Fibroblast of skin of scalp (primary cell): ENCODE data around the gene FAM237B. TPM values are rescaled to one million over a fixed set of nuclear protein-coding genes. Genes with fewer than 3 reads are reported as not detected.
"Not testable (repeated sequence)": the region's sequence is repeated elsewhere in the genome, so short reads cannot be mapped to it uniquely, and the experiment has no call there.

Experiments
- DNase-seq: peaks from one replicate; pipeline ENCODE4 v3.0.0-alpha.2; 2013
- polyA plus RNA-seq, 2 experiments: library from polyadenylated mRNA; unstranded; fragments of 120-200 nt; gene quantifications; one replicate each; pipeline ENCODE4 v1.2.1, GENCODE V29; 2013; ENCODE audit not compliant: insufficient read length in 2 of 2

The FAM237B gene
- polyA plus RNA-seq (2013, experiment 1 of 2; ENCODE audit: insufficient read length): not detected
- polyA plus RNA-seq (2013, experiment 2 of 2; ENCODE audit: insufficient read length): not detected

- peak; percentile 19 for DNase-seq
Observed at GRCh38 chr7:90320801-90321494, at the start of gene FAM237B. TSS of gene FAM237B (minus strand) at chr7:90321304. CDS start at chr7:90319748, 1,556 bp downstream.

- no peak for DNase-seq
Observed at GRCh38 chr7:90351987-90352386, 30.9 kb upstream of the FAM237B start.

- DNase-seq: not testable (repeated sequence)
Observed at GRCh38 chr7:90350032-90350431, 28.9 kb upstream of the FAM237B start.

- no peak for DNase-seq
Observed at GRCh38 chr7:90349305-90349704, 28.2 kb upstream of the FAM237B start.

GRCh38 chr7:90347759-90348158 is 26.7 kb upstream of the FAM237B start:
- no peak for DNase-seq

GRCh38 chr7:90346336-90347125 is 25.4 kb upstream of the FAM237B start, which contains the start of gene GTPBP10:
TSS of gene GTPBP10 (plus strand) at chr7:90346716. CDS start at chr7:90346742, 26 bp downstream.
- peak; percentile 96 for DNase-seq

- DNase-seq: peak; percentile 33
Observed at GRCh38 chr7:90345595-90346335, 24.7 kb upstream of the FAM237B start.

GRCh38 chr7:90345016-90345415 is 23.9 kb upstream of the FAM237B start:
- no peak for DNase-seq

- peak; percentile 27 for DNase-seq
Observed at GRCh38 chr7:90337106-90337505, 16.0 kb upstream of the FAM237B start.

GRCh38 chr7:90334926-90335325 is 13.8 kb upstream of the FAM237B start:
- not testable (repeated sequence) for DNase-seq

- DNase-seq: no peak
Observed at GRCh38 chr7:90334193-90334843, 13.2 kb upstream of the FAM237B start.

GRCh38 chr7:90326500-90326899 is 5.4 kb upstream of the FAM237B start:
- no peak for DNase-seq

- no peak for DNase-seq
Observed at GRCh38 chr7:90322837-90323236, 1.7 kb upstream of the FAM237B start.

GRCh38 chr7:90320418-90320800 is 695 bp downstream of the FAM237B start:
- no peak for DNase-seq

GRCh38 chr7:90320014-90320413 is 1.1 kb downstream of the FAM237B start:
- DNase-seq: no peak

- DNase-seq: no peak
Observed at GRCh38 chr7:90313907-90314306, 7.2 kb downstream of the FAM237B start.

GRCh38 chr7:90312745-90313144 is 8.4 kb downstream of the FAM237B start:
- DNase-seq: peak; percentile 12

- DNase-seq: no peak
Observed at GRCh38 chr7:90311175-90311574, 9.9 kb downstream of the FAM237B start.

- DNase-seq: no peak
Observed at GRCh38 chr7:90309872-90310271, 11.2 kb downstream of the FAM237B start.

GRCh38 chr7:90303241-90303640 is 17.9 kb downstream of the FAM237B start:
- DNase-seq: no peak

- DNase-seq: peak; percentile 63
Observed at GRCh38 chr7:90298145-90299038, 22.7 kb downstream of the FAM237B start.
